K562 (cell line): ENCODE data around the gene PCF11. TPM values are rescaled to one million over a fixed set of nuclear protein-coding genes. Genes with fewer than 3 reads are reported as not detected.

Experiments used
- CREBBP ChIP-seq: IDR thresholded peaks from one replicate; pipeline ENCODE4 v1.6.1; 2012; ENCODE audit warnings: low read depth, mild to moderate bottlenecking, control low read depth, inconsistent platforms, low read length
- FOXA3 ChIP-seq, 2 experiments: fragments of 450-650 bp in 1 of 2; sonication (generic) in 1 of 2; formaldehyde crosslinking; IDR thresholded peaks in 1 of 2; conservative IDR thresholded peaks in 1 of 2; 2 replicates each; pipeline versions ENCODE4 v1.4.0 to v1.8.0; 2020 to 2022; ENCODE audit warnings: mild to moderate bottlenecking in 2 of 2, missing genetic modification reagents in 1 of 2
- HOXB6 ChIP-seq: fragments of 250-450 bp; sonication (Bioruptor Pico); IDR thresholded peaks from 2 replicates; pipeline ENCODE4 v1.5.1; 2022; ENCODE audit warnings: mild to moderate bottlenecking, borderline replicate concordance
- JUNB ChIP-seq: fragments of 450-650 bp; formaldehyde crosslinking; conservative IDR thresholded peaks from 2 replicates; pipeline ENCODE4 v1.4.0; 2020; ENCODE audit warnings: mild to moderate bottlenecking
- MEIS2 ChIP-seq: fragments of 450-650 bp; IDR thresholded peaks from 2 replicates; pipeline ENCODE4 v1.6.1; 2014; ENCODE audit warnings: mild to moderate bottlenecking; ENCODE audit not compliant: partially characterized antibody
- NR2F6 ChIP-seq: fragments of 450-650 bp; formaldehyde crosslinking; IDR thresholded peaks from 2 replicates; pipeline ENCODE4 v1.4.0; 2020; ENCODE audit warnings: mild to moderate bottlenecking
- PHF21A ChIP-seq: fragments of 450-650 bp; IDR thresholded peaks from 2 replicates; pipeline ENCODE4 v1.6.1; 2017; ENCODE audit warnings: low read depth, borderline replicate concordance
- RBM14 ChIP-seq: fragments of 200-400 bp; formaldehyde crosslinking; IDR thresholded peaks from 2 replicates; pipeline ENCODE4 v1.6.1; 2018; ENCODE audit warnings: low read depth, mild to moderate bottlenecking, low read length, moderate library complexity, borderline replicate concordance; ENCODE audit not compliant: insufficient read depth
- RBM17 ChIP-seq: fragments of 200-400 bp; formaldehyde crosslinking; IDR thresholded peaks from 2 replicates; pipeline ENCODE4 v1.6.1; 2017; ENCODE audit warnings: low read depth, mild to moderate bottlenecking, low read length, borderline replicate concordance
- STAT5A ChIP-seq: IDR thresholded peaks from 2 replicates; pipeline ENCODE4 v1.6.1; 2012; ENCODE audit warnings: low read length, inconsistent platforms, borderline replicate concordance
- TOE1 ChIP-seq, 2 experiments: fragments of 450-650 bp in 1 of 2; sonication (generic) in 1 of 2; formaldehyde crosslinking in 1 of 2; IDR thresholded peaks; 2 replicates each; pipeline versions ENCODE4 v1.7.1 to v1.8.0; 2016 to 2022; ENCODE audit warnings: borderline replicate concordance in 2 of 2, mild to moderate bottlenecking in 2 of 2, antibody characterized with exemption in 1 of 2, inconsistent platforms in 1 of 2, low read depth in 1 of 2, missing genetic modification reagents in 1 of 2, moderate library complexity in 1 of 2
- ZFPM2 ChIP-seq: fragments of 250-450 bp; sonication (Bioruptor Pico); IDR thresholded peaks from 2 replicates; pipeline ENCODE4 v1.5.1; 2022; ENCODE audit warnings: mild to moderate bottlenecking
- ZNF23 ChIP-seq: fragments of 250-450 bp; sonication (Bioruptor Pico); IDR thresholded peaks from 2 replicates; pipeline ENCODE4 v1.4.0; 2020; ENCODE audit warnings: mild to moderate bottlenecking
- ZNF445 ChIP-seq: fragments of 250-450 bp; sonication (Bioruptor Pico); IDR thresholded peaks from 2 replicates; pipeline ENCODE4 v1.4.0; 2020; ENCODE audit warnings: low read depth, mild to moderate bottlenecking, moderate library complexity
- polyA plus RNA-seq, 8 experiments: library from polyadenylated mRNA; depleted of rRNA in 4 of 8; stranded (reverse) in 5 of 8; unstranded in 3 of 8; fragments of >200 nt; fragmentation: Nextera tagmentation in 2 of 8; fragmentation: Illumina TruSeq in 1 of 8; extraction: Ambion mirVana in 2 of 8; extraction: Trizol in 1 of 8; gene quantifications; 2 replicates each; pipeline versions ENCODE4 v1.2.1 to v1.2.3, GENCODE V29; 2011 to 2014; ENCODE audit warnings: inconsistent platforms in 1 of 8, missing spikeins in 1 of 8
- total RNA-seq, 7 experiments: library from RNA; depleted of rRNA in 6 of 7; stranded (reverse); fragments of >200 nt in 6 of 7; fragmentation: Illumina TruSeq in 2 of 7; extraction: Trizol in 2 of 7; gene quantifications; 2 replicates each; pipeline versions ENCODE4 v1.2.1 to v1.2.3, GENCODE V29; 2011 to 2021; ENCODE audit warnings: low replicate concordance in 1 of 7
- TF ChIP-seq, protein P1 (sequence below): fragments of 450-650 bp; formaldehyde crosslinking; IDR thresholded peaks from 2 replicates; pipeline ENCODE4 v1.4.0; 2022; ENCODE audit warnings: missing genetic modification characterization
- TF ChIP-seq, protein P2 (sequence below): sonication (generic); formaldehyde crosslinking; IDR thresholded peaks from 2 replicates; pipeline ENCODE4 v1.8.1; 2023; ENCODE audit warnings: missing genetic modification reagents, mild to moderate bottlenecking, borderline replicate concordance
- TF ChIP-seq, protein P3 (sequence below): fragments of 450-650 bp; formaldehyde crosslinking; IDR thresholded peaks from 2 replicates; pipeline ENCODE4 v1.4.0; 2020; ENCODE audit warnings: mild to moderate bottlenecking, moderate library complexity
- TF ChIP-seq, protein P4 (sequence below): conservative IDR thresholded peaks from 2 replicates; pipeline ENCODE4 v1.6.1; 2011; ENCODE audit warnings: low read depth, mild to moderate bottlenecking, low read length; ENCODE audit not compliant: control insufficient read depth

The PCF11 gene
- total and polyA plus RNA-seq, 9 of the 15 experiments (the other 6 are each of a cell fraction or from before 2014, with no cell fraction given), result 9.3 to 91.6 (median 54.4) TPM

DNA sequence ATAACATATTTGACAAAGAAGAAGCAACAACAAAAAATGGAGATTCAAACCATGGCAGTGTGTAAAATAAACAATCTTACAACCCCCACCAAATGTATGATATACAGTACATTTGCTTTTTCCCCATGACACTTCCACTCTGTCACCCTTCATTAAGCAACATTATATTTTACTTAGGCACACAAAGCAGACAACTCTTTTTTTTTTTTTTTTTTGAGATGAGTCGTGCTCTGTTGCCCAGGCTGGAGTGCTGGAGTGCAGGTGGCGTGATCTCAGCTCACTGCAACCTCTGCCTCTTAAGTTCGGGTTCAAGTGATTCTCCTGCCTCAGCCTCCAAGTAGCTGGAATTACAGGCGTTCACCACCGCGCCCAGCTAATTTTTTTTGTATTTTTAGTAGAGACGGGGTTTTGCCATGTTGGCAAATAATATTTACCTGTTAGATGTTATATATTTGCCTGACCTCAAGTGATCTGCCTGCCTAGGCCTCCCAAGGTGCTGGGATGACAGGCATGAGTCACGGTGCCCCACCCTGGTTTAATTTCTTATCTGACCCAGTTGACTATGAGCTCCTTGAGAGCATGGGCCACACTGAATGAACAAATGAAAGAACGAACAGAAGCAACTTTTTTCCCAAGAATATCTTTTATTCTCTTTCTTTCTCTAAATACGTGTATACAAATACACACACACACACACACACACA lies 5.5 kb upstream of the PCF11 start (continued):
- TF ChIP-seq, protein P1, sequence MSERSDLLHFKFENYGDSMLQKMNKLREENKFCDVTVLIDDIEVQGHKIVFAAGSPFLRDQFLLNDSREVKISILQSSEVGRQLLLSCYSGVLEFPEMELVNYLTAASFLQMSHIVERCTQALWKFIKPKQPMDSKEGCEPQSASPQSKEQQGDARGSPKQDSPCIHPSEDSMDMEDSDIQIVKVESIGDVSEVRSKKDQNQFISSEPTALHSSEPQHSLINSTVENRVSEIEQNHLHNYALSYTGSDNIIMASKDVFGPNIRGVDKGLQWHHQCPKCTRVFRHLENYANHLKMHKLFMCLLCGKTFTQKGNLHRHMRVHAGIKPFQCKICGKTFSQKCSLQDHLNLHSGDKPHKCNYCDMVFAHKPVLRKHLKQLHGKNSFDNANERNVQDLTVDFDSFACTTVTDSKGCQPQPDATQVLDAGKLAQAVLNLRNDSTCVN (CRISPR knock-in tag), result no peak
- TF ChIP-seq, protein P2, sequence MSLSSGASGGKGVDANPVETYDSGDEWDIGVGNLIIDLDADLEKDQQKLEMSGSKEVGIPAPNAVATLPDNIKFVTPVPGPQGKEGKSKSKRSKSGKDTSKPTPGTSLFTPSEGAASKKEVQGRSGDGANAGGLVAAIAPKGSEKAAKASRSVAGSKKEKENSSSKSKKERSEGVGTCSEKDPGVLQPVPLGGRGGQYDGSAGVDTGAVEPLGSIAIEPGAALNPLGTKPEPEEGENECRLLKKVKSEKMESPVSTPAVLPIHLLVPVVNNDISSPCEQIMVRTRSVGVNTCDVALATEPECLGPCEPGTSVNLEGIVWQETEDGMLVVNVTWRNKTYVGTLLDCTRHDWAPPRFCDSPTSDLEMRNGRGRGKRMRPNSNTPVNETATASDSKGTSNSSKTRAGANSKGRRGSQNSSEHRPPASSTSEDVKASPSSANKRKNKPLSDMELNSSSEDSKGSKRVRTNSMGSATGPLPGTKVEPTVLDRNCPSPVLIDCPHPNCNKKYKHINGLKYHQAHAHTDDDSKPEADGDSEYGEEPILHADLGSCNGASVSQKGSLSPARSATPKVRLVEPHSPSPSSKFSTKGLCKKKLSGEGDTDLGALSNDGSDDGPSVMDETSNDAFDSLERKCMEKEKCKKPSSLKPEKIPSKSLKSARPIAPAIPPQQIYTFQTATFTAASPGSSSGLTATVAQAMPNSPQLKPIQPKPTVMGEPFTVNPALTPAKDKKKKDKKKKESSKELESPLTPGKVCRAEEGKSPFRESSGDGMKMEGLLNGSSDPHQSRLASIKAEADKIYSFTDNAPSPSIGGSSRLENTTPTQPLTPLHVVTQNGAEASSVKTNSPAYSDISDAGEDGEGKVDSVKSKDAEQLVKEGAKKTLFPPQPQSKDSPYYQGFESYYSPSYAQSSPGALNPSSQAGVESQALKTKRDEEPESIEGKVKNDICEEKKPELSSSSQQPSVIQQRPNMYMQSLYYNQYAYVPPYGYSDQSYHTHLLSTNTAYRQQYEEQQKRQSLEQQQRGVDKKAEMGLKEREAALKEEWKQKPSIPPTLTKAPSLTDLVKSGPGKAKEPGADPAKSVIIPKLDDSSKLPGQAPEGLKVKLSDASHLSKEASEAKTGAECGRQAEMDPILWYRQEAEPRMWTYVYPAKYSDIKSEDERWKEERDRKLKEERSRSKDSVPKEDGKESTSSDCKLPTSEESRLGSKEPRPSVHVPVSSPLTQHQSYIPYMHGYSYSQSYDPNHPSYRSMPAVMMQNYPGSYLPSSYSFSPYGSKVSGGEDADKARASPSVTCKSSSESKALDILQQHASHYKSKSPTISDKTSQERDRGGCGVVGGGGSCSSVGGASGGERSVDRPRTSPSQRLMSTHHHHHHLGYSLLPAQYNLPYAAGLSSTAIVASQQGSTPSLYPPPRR (CRISPR knock-in tag), result no peak
- TF ChIP-seq JUNB (CRISPR knock-in tag), result no peak
- TF ChIP-seq FOXA3 (CRISPR knock-in tag; conservative IDR thresholded peaks at IDR 0.05 in 1 of 2, IDR thresholded peaks at IDR 0.05 in 1 of 2), result no peak
- peak; percentile 63 for TF ChIP-seq MEIS2
- TF ChIP-seq ZNF23 (CRISPR knock-in tag), result no peak
- TF ChIP-seq RBM17, result no peak
- TF ChIP-seq HOXB6, result no peak
- no peak for TF ChIP-seq NR2F6
- no peak for TF ChIP-seq STAT5A
- no peak for TF ChIP-seq PHF21A
- TF ChIP-seq, protein P3, sequence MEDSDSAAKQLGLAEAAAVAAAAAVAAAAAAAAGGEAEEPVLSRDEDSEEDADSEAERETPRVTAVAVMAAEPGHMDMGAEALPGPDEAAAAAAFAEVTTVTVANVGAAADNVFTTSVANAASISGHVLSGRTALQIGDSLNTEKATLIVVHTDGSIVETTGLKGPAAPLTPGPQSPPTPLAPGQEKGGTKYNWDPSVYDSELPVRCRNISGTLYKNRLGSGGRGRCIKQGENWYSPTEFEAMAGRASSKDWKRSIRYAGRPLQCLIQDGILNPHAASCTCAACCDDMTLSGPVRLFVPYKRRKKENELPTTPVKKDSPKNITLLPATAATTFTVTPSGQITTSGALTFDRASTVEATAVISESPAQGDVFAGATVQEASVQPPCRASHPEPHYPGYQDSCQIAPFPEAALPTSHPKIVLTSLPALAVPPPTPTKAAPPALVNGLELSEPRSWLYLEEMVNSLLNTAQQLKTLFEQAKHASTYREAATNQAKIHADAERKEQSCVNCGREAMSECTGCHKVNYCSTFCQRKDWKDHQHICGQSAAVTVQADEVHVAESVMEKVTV (CRISPR knock-in tag), result no peak
- TF ChIP-seq RBM14, result no peak
- no peak for TF ChIP-seq ZNF445
- no peak for TF ChIP-seq TOE1 (IDR thresholded peaks at IDR 0.05; ENCODE audit: borderline replicate concordance)
- TF ChIP-seq TOE1 (CRISPR knock-in tag; IDR thresholded peaks at IDR 0.05; ENCODE audit: borderline replicate concordance, low read depth), result no peak
- TF ChIP-seq CREBBP, result no peak
- TF ChIP-seq, protein P4, sequence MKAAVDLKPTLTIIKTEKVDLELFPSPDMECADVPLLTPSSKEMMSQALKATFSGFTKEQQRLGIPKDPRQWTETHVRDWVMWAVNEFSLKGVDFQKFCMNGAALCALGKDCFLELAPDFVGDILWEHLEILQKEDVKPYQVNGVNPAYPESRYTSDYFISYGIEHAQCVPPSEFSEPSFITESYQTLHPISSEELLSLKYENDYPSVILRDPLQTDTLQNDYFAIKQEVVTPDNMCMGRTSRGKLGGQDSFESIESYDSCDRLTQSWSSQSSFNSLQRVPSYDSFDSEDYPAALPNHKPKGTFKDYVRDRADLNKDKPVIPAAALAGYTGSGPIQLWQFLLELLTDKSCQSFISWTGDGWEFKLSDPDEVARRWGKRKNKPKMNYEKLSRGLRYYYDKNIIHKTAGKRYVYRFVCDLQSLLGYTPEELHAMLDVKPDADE, result no peak
- no peak for TF ChIP-seq ZFPM2 (CRISPR knock-in tag)
